ENCODE data around the gene CAMKV. TPM values are rescaled to one million over a fixed set of nuclear protein-coding genes. Genes with fewer than 3 reads are reported as not detected.
"Not testable (repeated sequence)": the region's sequence is repeated elsewhere in the genome, so short reads cannot be mapped to it uniquely, and the experiment has no call there.

CAMKV gene, protein sequence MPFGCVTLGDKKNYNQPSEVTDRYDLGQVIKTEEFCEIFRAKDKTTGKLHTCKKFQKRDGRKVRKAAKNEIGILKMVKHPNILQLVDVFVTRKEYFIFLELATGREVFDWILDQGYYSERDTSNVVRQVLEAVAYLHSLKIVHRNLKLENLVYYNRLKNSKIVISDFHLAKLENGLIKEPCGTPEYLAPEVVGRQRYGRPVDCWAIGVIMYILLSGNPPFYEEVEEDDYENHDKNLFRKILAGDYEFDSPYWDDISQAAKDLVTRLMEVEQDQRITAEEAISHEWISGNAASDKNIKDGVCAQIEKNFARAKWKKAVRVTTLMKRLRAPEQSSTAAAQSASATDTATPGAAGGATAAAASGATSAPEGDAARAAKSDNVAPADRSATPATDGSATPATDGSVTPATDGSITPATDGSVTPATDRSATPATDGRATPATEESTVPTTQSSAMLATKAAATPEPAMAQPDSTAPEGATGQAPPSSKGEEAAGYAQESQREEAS
- not detected for total RNA-seq

DNA sequence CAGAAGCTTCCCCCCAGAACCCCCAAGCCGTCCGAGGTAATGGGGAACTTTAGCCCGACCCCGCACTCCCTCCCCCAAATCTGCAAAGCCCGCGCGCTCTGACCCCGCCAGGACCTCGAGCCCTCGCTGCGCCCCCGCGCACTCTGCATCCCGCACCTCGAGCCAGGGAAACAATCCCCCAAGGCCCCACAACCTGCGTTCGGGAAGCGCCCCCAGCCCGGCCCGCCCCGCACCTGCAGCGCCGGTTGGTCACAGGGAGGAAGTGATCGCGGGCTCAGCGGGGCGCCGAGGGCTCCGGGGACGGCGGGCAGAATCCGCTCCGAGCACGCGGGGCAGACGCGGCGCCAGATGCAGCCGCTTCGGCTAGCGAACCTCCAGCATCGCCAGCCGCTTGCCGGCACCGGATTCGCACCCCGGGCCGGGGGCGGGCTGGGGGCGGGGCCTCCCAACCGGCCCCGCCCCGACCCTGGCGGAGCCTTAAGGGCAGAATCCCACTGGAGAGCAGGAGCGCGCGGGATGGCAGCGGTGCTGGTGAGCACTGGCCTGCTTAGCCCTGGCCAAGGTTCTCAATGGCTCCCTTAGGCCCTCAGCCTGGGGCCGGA lies at the start of gene CAMKV:
TSS of gene CAMKV (minus strand) at position 382 of the 602 bp plus-strand sequence. CDS start 7,518 bp downstream, outside the sequence.
- Mint-ChIP-seq H3K4me3 (peak within 1 kb of the TSS; percentile 19), H3K9me3 (no peaks in the 10 kb centered on the region), H3K36me3 (ENCODE audit: low read depth) (no peaks in the 10 kb centered on the region), H3K4me1 (peaks cover 1% of the 10 kb centered on the region), H3K27ac (no peak within 1 kb of the TSS), H3K27me3 (peaks cover 41% of the 10 kb centered on the region)
- CTCF ChIA-PET, result interaction anchor here (0.8 to 2.9 kb wide), 4 partner anchors 10 to 31 kb away, joined by 3 to 8 read pairs (median 5); no protein-coding TSS in a partner anchor
- peak; percentile 43 for DNase-seq
- POLR2A ChIA-PET, result no interaction called here

DNA sequence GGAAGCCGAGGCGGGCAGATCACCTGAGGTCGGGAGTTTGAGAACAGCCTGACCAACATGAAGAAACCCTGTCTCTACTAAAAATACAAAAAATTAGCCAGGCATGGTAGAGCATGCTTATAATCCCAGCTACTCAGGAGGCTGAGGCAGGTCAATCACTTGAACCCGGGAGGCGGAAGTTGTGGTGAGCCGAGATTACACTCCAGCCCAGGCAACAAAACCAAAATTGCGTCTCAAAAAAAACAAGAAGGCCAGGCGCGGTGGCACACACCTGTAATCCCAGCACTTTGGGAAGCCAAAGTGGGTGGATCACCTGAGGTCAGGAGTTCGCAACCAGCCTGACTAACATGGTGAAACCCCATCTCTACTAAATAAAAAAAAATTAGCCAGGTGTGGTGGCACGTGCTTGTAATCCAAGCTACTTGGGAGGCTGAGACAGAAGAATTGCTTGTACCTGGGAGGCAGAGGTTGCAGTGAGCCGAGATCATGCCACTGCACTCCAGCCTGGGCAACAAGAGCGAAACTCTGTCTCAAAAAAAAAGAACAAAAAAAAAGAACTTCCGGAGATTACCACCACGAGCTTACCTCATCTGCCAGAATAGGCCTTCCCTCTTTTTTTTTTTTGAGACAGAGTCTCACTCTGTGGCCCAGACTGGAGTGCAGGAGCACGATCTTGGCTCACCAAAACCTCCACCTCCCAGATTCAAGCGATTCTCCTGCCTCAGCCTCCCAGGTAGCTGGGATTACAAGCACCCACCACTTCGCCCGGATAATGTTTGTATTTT lies 48.3 kb upstream of the CAMKV start:
- ChIA-PET CTCF (interaction anchor here (0.7 to 3.6 kb wide), 3 partner anchors 9 to 33 kb away, joined by 3 to 12 read pairs (median 3); no protein-coding TSS in a partner anchor), POLR2A (interaction anchor here (0.7 kb wide), 1 partner anchor 10 kb away, joined by 3 read pairs; no protein-coding TSS in a partner anchor)
- not testable (repeated sequence) for H3K36me3 Mint-ChIP-seq (ENCODE audit: low read depth); H3K4me3 Mint-ChIP-seq; H3K27ac Mint-ChIP-seq; H3K27me3 Mint-ChIP-seq; DNase-seq; H3K9me3 Mint-ChIP-seq; H3K4me1 Mint-ChIP-seq

DNA sequence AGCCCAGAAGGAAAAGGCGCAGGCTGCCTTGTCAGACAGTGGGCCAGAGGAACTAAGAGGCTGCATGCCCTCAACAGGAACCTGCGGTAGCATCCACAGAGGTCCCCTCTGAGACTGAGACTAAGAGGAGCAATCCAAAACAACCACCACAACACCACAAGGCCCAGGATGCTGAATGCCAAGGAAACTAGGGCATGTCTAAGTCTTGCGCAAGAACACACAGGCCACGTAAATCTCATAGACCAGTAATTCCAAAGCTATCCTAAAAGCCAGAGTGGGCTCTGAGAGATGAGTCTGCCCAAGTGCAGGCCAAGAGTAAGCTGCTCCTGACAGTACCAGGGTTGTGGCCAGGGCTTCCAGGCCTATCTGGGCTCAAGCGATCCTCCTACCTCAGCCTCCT lies 47.0 kb upstream of the CAMKV start:
- no peaks in the 10 kb centered on the region for H3K27me3 Mint-ChIP-seq
- peaks cover 12% of the 10 kb centered on the region for H3K36me3 Mint-ChIP-seq (ENCODE audit: low read depth)
- peaks cover 8% of the 10 kb centered on the region for H3K4me1 Mint-ChIP-seq
- no peak overlapping the region for H3K4me3 Mint-ChIP-seq
- no peak for DNase-seq
- H3K27ac Mint-ChIP-seq, result no peak overlapping the region
- ChIA-PET POLR2A (no interaction called here), CTCF (interaction anchor here (3.6 kb wide), 1 partner anchor 9 kb away, joined by 12 read pairs; no protein-coding TSS in a partner anchor)
- no peaks in the 10 kb centered on the region for H3K9me3 Mint-ChIP-seq

DNA sequence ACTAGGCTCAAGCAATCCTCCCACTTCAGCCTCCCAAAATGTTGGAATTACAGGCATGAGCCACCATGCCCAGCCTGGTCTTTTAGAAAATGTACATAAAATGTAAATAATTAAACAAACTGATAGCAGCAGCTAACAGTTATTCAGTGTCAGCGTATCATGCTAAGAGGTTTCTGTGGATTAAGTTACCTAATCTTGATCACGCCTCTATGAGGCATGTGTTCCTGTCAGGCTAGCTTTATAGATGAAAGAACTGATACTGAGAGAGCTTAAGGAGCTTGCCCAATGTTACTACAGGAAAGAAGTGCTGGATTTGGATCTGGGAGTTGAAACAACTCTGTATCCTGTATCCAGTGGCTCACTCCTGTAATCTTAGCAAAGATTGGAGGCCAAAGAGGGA lies 45.2 kb upstream of the CAMKV start:
- no peak for DNase-seq
- POLR2A ChIA-PET, result no interaction called here
- no peak overlapping the region for H3K27ac Mint-ChIP-seq
- peaks cover 8% of the 10 kb centered on the region for H3K4me1 Mint-ChIP-seq
- H3K27me3 Mint-ChIP-seq, result no peaks in the 10 kb centered on the region
- H3K9me3 Mint-ChIP-seq, result no peaks in the 10 kb centered on the region
- H3K36me3 Mint-ChIP-seq (ENCODE audit: low read depth), result peaks cover 15% of the 10 kb centered on the region
- CTCF ChIA-PET, result interaction anchor here (0.5 to 2.4 kb wide), 4 partner anchors 9 to 60 kb away, joined by 3 to 6 read pairs (median 3); no protein-coding TSS in a partner anchor
- no peak overlapping the region for H3K4me3 Mint-ChIP-seq

DNA sequence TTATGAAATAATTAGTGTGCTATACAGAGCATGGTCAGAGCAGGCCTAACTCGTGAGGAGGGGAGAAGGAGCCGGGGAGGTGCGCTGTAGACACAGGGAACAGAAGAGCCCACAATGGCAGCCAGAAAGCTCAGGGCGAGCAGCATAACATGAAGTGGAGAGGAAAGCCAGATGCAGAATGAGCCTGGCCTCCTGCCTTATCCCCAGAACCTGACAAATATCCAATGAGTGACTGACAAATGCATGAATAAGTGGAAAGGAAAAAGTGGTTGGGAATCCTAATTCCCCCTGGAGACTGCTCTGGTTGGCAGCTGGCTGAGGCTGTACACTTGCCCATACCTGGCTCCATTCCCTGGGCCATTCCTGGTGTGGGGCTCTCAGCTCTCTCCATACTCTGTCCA lies 43.2 kb upstream of the CAMKV start:
- CTCF ChIA-PET, result interaction anchor here (1.3 to 2.1 kb wide), 2 partner anchors 16 to 66 kb away, joined by 3 to 8 read pairs; partner anchors contain the start of gene MON1A
- Mint-ChIP-seq H3K9me3 (no peaks in the 10 kb centered on the region), H3K36me3 (ENCODE audit: low read depth) (peaks cover 16% of the 10 kb centered on the region), H3K27me3 (no peaks in the 10 kb centered on the region), H3K4me1 (peaks cover 2% of the 10 kb centered on the region), H3K4me3 (no peak overlapping the region), H3K27ac (no peak overlapping the region)
- POLR2A ChIA-PET, result interaction anchor here (0.6 kb wide), 1 partner anchor 205 kb away, joined by 3 read pairs; no protein-coding TSS in a partner anchor
- DNase-seq, result no peak

DNA sequence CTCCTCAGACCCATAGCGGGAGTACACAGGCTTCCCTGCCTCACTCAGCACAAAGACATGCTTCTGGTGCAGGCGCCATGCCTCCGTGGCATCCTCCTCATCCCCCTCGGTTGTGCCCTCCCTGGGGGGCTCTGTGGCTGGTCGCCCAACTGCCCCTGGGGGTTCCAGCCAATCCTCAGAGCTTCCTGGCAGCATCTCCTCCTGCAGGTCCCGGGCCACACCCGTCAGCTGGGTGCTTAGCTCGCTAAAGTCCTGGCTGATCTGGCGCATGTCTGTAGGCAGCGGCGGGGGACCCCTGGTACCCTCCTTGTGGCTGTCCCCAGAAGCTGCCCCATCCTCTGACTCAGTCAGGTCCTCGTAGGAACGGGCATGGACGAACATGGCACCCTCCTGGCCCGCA lies 41.9 kb upstream of the CAMKV start:
- H3K4me1 Mint-ChIP-seq, result peaks cover 4% of the 10 kb centered on the region
- POLR2A ChIA-PET, result no interaction called here
- no peak for DNase-seq
- no peaks in the 10 kb centered on the region for H3K9me3 Mint-ChIP-seq
- H3K4me3 Mint-ChIP-seq, result no peak overlapping the region
- H3K27ac Mint-ChIP-seq, result no peak overlapping the region
- H3K36me3 Mint-ChIP-seq (ENCODE audit: low read depth), result peaks cover 14% of the 10 kb centered on the region
- no peaks in the 10 kb centered on the region for H3K27me3 Mint-ChIP-seq
- CTCF ChIA-PET, result interaction anchor here (1.3 kb wide), 1 partner anchor 64 kb away, joined by 3 read pairs; no protein-coding TSS in a partner anchor

DNA sequence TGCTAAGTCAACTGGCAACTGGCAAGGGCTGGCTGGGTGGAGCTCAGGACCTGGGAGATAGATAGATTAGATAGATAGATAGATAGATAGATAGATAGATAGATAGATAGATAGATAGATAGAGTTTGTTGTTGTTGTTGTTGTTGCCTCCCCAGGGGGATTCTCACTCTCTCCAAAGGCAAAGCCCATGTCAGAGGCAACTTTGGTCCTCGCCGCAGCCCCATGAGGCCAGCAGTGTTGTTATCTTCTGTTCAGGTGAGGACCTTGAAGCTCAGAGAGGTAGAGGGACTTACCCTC lies 41.4 kb upstream of the CAMKV start:
- peaks cover 9% of the 10 kb centered on the region for H3K4me1 Mint-ChIP-seq
- ChIA-PET POLR2A (no interaction called here), CTCF (interaction anchor here (0.8 kb wide), 1 partner anchor 10 kb away, joined by 3 read pairs; no protein-coding TSS in a partner anchor)
- no peak overlapping the region for H3K27ac Mint-ChIP-seq
- peaks cover 13% of the 10 kb centered on the region for H3K36me3 Mint-ChIP-seq (ENCODE audit: low read depth)
- H3K4me3 Mint-ChIP-seq, result no peak overlapping the region
- no peak for DNase-seq
- H3K27me3 Mint-ChIP-seq, result no peaks in the 10 kb centered on the region
- no peaks in the 10 kb centered on the region for H3K9me3 Mint-ChIP-seq

DNA sequence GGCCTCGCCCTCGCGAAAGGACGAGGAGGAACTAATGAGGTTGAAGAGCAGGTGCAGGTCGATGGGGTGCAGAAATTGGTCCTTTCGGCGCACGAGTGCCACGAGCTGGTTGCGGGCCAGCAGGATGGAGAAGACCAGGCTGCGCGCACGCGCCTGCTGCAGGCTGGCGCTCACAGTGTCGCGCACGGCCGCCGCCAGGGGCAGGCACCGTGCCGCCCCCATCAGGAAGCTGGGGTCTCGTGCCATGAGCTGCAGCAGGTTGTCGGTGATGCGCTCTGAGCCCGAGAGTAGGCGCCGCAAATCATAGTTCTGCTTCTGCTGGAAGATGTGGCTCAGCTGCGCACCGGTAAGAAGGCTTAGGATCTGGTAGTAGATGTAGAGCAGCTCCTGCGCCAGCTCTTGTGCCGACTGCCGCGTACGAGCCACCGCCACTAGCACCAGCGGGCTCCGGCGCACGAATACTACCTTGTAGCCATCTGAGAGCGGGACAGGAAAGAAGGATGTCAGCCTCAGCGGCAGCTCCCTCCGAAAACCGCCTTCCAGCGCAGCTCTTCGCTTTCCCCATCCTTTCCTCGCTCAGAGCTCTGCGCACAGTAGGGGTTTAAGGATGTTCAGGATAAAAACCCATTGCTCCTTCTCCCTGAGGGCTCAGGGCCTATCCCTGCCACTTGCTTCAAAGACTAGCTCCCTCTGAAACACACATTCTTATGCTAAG lies 40.9 kb upstream of the CAMKV start:
- Mint-ChIP-seq H3K9me3 (no peaks in the 10 kb centered on the region), H3K4me3 (no peak overlapping the region), H3K27ac (no peak overlapping the region), H3K4me1 (peaks cover 14% of the 10 kb centered on the region), H3K36me3 (ENCODE audit: low read depth) (peaks cover 12% of the 10 kb centered on the region), H3K27me3 (no peaks in the 10 kb centered on the region)
- CTCF ChIA-PET, result interaction anchor here (0.8 kb wide), 1 partner anchor 9 kb away, joined by 3 read pairs; no protein-coding TSS in a partner anchor
- POLR2A ChIA-PET, result no interaction called here
- DNase-seq, result no peak

DNA sequence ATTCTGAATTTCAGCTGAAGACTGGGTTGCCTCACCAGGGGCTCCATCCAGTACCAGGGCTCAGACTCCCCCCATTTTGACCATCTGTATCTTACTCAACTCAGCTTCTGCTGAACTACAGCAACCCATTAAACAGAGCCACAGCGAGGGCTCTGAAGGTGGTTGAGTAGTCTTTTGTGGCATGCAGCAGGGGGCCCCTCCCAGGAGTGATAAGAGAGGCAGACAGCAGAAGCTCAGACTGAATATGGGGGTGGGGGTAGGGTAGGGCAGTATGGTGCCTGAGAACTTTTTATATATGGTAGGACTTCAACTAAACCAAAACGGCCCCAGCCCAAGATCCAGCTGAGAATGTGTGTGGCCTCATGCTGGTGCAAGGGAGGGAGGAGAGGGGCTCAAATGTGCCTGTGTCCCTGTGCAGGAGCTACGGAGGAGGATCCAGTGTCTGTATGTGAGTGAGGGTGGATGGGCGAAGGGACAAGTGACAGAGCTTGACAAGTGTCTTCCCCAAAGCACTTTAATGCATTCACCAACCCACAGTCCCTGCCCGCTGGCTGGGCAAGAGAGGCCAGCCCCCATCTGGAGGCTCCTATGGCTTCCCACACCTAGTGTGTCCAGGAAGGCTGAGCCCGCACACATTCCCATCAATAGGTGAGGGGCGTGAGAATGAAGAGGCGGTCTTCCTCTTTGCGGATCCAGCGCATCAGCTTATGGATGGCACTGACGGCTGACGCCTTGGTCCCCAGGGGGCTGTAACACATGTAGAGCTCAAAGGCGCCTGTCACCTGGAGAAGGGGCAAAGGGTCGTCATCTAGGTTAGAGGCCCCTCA lies 38.9 kb upstream of the CAMKV start:
- Mint-ChIP-seq H3K9me3 (no peaks in the 10 kb centered on the region), H3K36me3 (ENCODE audit: low read depth) (peaks cover 15% of the 10 kb centered on the region), H3K27ac (no peak overlapping the region), H3K27me3 (no peaks in the 10 kb centered on the region), H3K4me1 (peaks cover 31% of the 10 kb centered on the region), H3K4me3 (no peak overlapping the region)
- CTCF ChIA-PET, result interaction anchor here (0.7 to 2.4 kb wide), 6 partner anchors 9 to 303 kb away, joined by 3 to 12 read pairs (median 3); no protein-coding TSS in a partner anchor
- POLR2A ChIA-PET, result no interaction called here
- DNase-seq, result no peak

DNA sequence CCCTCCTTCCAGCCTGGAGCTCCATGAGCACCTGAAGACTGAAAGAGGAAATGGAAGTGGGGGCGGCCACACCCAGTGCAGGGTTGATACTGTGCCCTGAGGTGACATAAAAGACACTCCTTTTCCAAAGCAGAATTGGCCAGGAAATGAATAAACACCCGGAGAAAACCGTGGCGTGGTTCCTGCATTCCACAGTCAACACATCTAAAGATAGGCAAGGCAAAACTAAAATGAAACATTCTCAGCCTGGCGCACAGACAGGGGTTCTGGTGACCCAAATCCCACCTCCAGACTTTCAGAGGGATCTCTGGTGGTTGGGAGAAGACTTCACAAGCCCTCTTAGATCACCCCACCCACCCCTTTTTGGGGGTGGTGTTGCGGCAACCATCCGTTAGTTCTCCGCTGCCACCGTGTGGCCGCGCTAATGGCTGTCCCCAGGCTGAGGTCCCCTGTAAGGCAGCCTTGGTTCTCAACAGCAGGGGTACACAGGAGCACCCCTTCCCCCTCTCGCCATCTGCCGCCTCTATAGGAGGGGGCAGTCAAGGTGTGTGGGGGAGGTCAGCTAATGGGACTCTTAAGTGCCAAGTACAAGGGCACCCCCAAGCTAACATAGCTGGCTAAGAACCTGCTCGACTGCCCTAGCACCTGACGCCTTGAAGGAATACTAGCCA lies 36.5 kb upstream of the CAMKV start:
- CTCF ChIA-PET, result interaction anchor here (0.6 to 2.4 kb wide), 8 partner anchors 8 to 118 kb away, joined by 3 to 12 read pairs (median 4); partner anchors contain the start of genes INKA1 and RBM6

DNA sequence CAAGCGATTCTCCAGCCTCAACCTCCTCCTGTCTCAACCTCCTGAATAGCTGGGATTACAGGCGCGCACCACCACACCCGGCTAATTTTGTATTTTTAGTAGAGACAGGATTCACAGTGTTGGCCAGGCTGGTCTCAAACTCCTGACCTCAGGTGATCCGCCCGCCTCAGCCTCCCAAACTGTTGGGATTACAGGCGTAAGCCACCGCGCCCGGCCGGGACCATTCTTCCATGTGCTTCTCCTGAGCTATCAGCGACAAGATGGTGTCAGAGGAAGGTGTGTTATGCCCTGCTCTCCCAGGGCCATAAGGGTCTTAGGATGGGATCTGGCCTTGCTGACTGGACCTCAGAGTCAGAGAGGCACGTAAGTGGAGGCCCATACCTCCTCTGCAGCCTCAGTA lies 34.7 kb upstream of the CAMKV start:
- Mint-ChIP-seq H3K4me1 (peaks cover 44% of the 10 kb centered on the region), H3K4me3 (peak overlapping the region; percentile 87), H3K27ac (peak overlapping the region; percentile 96)
- POLR2A ChIA-PET; DNase-seq; H3K36me3 Mint-ChIP-seq (ENCODE audit: low read depth); H3K9me3 Mint-ChIP-seq; H3K27me3 Mint-ChIP-seq: not testable (repeated sequence)
- CTCF ChIA-PET, result interaction anchor here (1.4 kb wide), 2 partner anchors 20 to 116 kb away, joined by 3 read pairs; no protein-coding TSS in a partner anchor

More for the DNA sequence above, 36.5 kb upstream of the CAMKV start:
- peaks cover 11% of the 10 kb centered on the region for H3K36me3 Mint-ChIP-seq (ENCODE audit: low read depth)
- no peaks in the 10 kb centered on the region for H3K27me3 Mint-ChIP-seq
- peak; percentile 58 for DNase-seq
- peaks cover 43% of the 10 kb centered on the region for H3K4me1 Mint-ChIP-seq
- H3K4me3 Mint-ChIP-seq, result peak overlapping the region; percentile 63
- POLR2A ChIA-PET, result no interaction called here
- H3K9me3 Mint-ChIP-seq, result no peaks in the 10 kb centered on the region
- peak overlapping the region; percentile 96 for H3K27ac Mint-ChIP-seq
